GM12878 (cell line): ENCODE data around the gene MAPK8. TPM values are rescaled to one million over a fixed set of nuclear protein-coding genes. Genes with fewer than 3 reads are reported as not detected.

ENCODE experiments used
- ATAC-seq: fragments of 200-7000 bp; cut with Tn5 transposase; 3 replicates; pipeline ENCODE4 v1.9.1; 2020; ENCODE audit warnings: mild to moderate bottlenecking, moderate library complexity
- BruUV-seq: library from RNA; stranded (reverse); fragments of 400-500 nt; replicated peaks from 2 replicates; lab custom pipeline; 2021; lab: Mats Ljungman, UMichigan
- CTCF ChIA-PET: fragments of 300-600 bp; sonication (Branson Sonifier 250); formaldehyde crosslinking; extraction: SDS; loops from one replicate; lab custom pipeline; 2021; ENCODE audit warnings: inconsistent platforms; lab: Yijun Ruan, JAX
- POLR2A ChIA-PET: fragments of 350-600 bp; formaldehyde crosslinking; extraction: SDS; loops from one replicate; lab custom pipeline; 2021; ENCODE audit warnings: inconsistent platforms; lab: Charles Lee
- RAD21 ChIA-PET: fragments of 300-600 bp; sonication (Branson Sonifier 250); formaldehyde crosslinking; loops from one replicate; lab custom pipeline; 2023; ENCODE audit warnings: antibody characterized with exemption; ENCODE audit not compliant: unreplicated experiment; lab: Charles Lee
- SMC1A ChIA-PET: fragments of 300-600 bp; sonication (Branson Sonifier 250); formaldehyde crosslinking; loops from one replicate; lab custom pipeline; 2023; ENCODE audit not compliant: unreplicated experiment, uncharacterized antibody; lab: Charles Lee
- DNase-seq: peaks from one replicate; pipeline ENCODE4 v3.0.0-alpha.2; 2011; ENCODE audit warnings: low read depth, low spot score
- FAIRE-seq: peaks from 3 replicates; lab custom pipeline; 2011; peaks lifted over from hg19 to GRCh38; lab: Jason Lieb, UNC
- H2AFZ ChIP-seq: 2 replicates; pipeline ENCODE4 v1.6.0; 2011; ENCODE audit warnings: low read depth, low read length, control low read depth; ENCODE audit not compliant: control insufficient read depth
- H3K27ac ChIP-seq: 2 replicates; pipeline ENCODE4 v1.5.1; 2011; ENCODE audit warnings: control low read depth; ENCODE audit not compliant: control insufficient read depth, insufficient read depth
- H3K27me3 ChIP-seq, 2 experiments: replicated peaks in 1 of 2; 2 replicates each; pipeline versions ENCODE4 v1.6.0 to v1.6.1; 2011; ENCODE audit warnings: low read length in 1 of 2; ENCODE audit not compliant: control insufficient read depth in 2 of 2, insufficient read depth in 2 of 2
- H3K36me3 ChIP-seq, 2 experiments: 2 replicates each; pipeline ENCODE4 v1.5.1; 2011; ENCODE audit warnings: low read length in 1 of 2; ENCODE audit not compliant: control insufficient read depth in 2 of 2, insufficient read depth in 2 of 2
- H3K4me1 ChIP-seq: 2 replicates; pipeline ENCODE4 v1.6.1; 2011; ENCODE audit warnings: mild to moderate bottlenecking, low read length, moderate library complexity, mixed read lengths; ENCODE audit not compliant: control insufficient read depth, insufficient read depth
- H3K4me2 ChIP-seq: 2 replicates; pipeline ENCODE4 v1.6.0; 2011; ENCODE audit warnings: control low read depth; ENCODE audit not compliant: control insufficient read depth, insufficient read depth
- H3K4me3 ChIP-seq: fragments of 200-600 bp; sonication (generic); 2 replicates; pipeline ENCODE4 v1.5.1; 2016
- H3K79me2 ChIP-seq: 2 replicates; pipeline ENCODE4 v1.6.0; 2011; ENCODE audit warnings: low read length; ENCODE audit not compliant: control insufficient read depth, insufficient read depth
- H3K9ac ChIP-seq: 2 replicates; pipeline ENCODE4 v1.8.0; 2011; ENCODE audit warnings: low read length, control low read depth, mixed read lengths; ENCODE audit not compliant: control insufficient read depth, insufficient read depth
- H3K9me3 ChIP-seq: replicated peaks from 3 replicates; pipeline ENCODE4 v1.5.1; 2011; ENCODE audit warnings: mild to moderate bottlenecking, low read length; ENCODE audit not compliant: control insufficient read depth, insufficient read depth
- H4K20me1 ChIP-seq: 2 replicates; pipeline ENCODE4 v1.6.0; 2011; ENCODE audit not compliant: control insufficient read depth, insufficient read depth
- CHD4 ChIP-seq: fragments of 200-600 bp; sonication (generic); IDR thresholded peaks from 2 replicates; pipeline ENCODE4 v1.6.1; 2016; ENCODE audit warnings: mild to moderate bottlenecking
- ELK1 ChIP-seq: IDR thresholded peaks from 2 replicates; pipeline ENCODE4 v1.6.1; 2012; ENCODE audit warnings: low read depth, low read length, improper control_type of control experiment
- HDAC2 ChIP-seq: fragments of 200-600 bp; sonication (generic); IDR thresholded peaks from 2 replicates; pipeline ENCODE4 v1.6.1; 2017
- NFIC ChIP-seq: IDR thresholded peaks from 2 replicates; pipeline ENCODE4 v1.6.1; 2012; ENCODE audit warnings: low read depth, mild to moderate bottlenecking, inconsistent platforms, low read length, moderate library complexity
- RFX5 ChIP-seq: IDR thresholded peaks from 2 replicates; pipeline ENCODE4 v1.6.1; 2011; ENCODE audit warnings: low read depth, low read length, improper control_type of control experiment
- SIN3A ChIP-seq: IDR thresholded peaks from 2 replicates; pipeline ENCODE4 v1.6.1; 2012; ENCODE audit warnings: low read depth, low read length, improper control_type of control experiment
- ZBED1 ChIP-seq: IDR thresholded peaks from 2 replicates; pipeline ENCODE4 v1.6.1; 2016; ENCODE audit warnings: borderline replicate concordance
- WGBS: methylation state at CpG from one replicate; pipeline ENCODE4 v1.1.6; 2016; ENCODE audit warnings: low lambda C conversion rate; ENCODE audit not compliant: insufficient replicate concordance, insufficient coverage; ENCODE audit errors: missing lambda C conversion rate; 5-methylcytosine and 5-hydroxymethylcytosine counted together
- in situ Hi-C: fragments of 300-500 bp; cut with MboI; formaldehyde crosslinking; loops from 9 replicates; pipeline ENCODE4 v1.14.3; 2018; ENCODE audit warnings: mixed read lengths
- intact Hi-C: fragments of 100-400 bp; cut with micrococcal nuclease; formaldehyde crosslinking; loops from one replicate; pipeline ENCODE4 v1.14.2; 2022; ENCODE audit not compliant: unreplicated experiment
- polyA plus RNA-seq, 11 experiments: library from polyadenylated mRNA; depleted of rRNA in 4 of 11; unstranded in 6 of 11; stranded (reverse) in 5 of 11; fragments of >200 nt; fragmentation: Nextera tagmentation in 4 of 11; fragmentation: Illumina TruSeq in 1 of 11; extraction: Ambion mirVana in 4 of 11; extraction: Trizol in 1 of 11; gene quantifications; 1 replicate in 1 of 11; 2 replicates in 10 of 11; pipeline versions ENCODE4 v1.2.1 to v1.2.3, GENCODE V29; 2011 to 2016; ENCODE audit warnings: inconsistent platforms in 2 of 11, missing spikeins in 2 of 11, low read depth in 1 of 11
- total RNA-seq, 4 experiments: library from RNA; depleted of rRNA in 3 of 4; stranded (reverse); fragments of >200 nt in 3 of 4; fragmentation: Illumina TruSeq in 1 of 4; extraction: Trizol in 1 of 4; gene quantifications; 2 replicates each; pipeline versions ENCODE4 v1.2.1 to v1.2.3, GENCODE V29; 2013 to 2021
- TF ChIP-seq, protein P1 (sequence below): fragments of 450-650 bp; IDR thresholded peaks from 2 replicates; pipeline ENCODE4 v1.6.1; 2016; ENCODE audit warnings: mild to moderate bottlenecking
- TF ChIP-seq, protein P2 (sequence below): fragments of 450-650 bp; IDR thresholded peaks from 2 replicates; pipeline ENCODE4 v1.6.1; 2017; ENCODE audit warnings: mild to moderate bottlenecking, moderate library complexity

MAPK8 gene
- total and polyA plus RNA-seq, 10 of the 15 experiments (the other 5 are each of a cell fraction or from before 2014, with no cell fraction given), result 3.9 to 102 (median 40.0) TPM

DNA sequence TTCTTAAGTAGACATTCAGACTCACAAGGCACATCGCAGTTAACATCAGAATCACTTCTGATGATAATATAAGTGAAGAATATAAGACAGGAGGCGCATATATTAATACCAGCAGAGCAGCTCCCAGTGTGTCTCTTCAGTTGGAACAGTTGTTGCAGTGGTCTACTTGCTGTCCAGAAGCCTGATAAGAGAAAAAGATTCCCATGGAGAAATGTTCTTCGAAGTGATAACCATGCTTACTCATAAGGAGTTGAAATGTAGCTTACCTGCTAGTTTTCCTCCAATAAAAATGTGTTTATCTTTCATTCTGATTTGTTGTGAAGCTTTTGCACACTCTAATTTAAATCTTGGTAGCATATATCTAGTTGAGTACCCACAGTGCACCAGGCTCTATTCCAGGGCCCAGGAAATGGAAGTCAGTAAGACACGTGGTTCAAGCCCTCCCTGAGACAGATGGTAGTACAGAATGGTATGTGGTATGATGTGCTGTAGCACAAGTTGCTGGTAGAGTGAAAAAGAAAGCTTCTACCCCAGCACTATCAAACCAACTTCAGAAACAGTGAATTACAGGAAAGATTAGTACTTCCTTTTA lies 124.0 kb downstream of the MAPK8 start:
- in situ Hi-C loops, result no loop called here
- 84% methylated on average over 4 of the region's 4 CpGs for WGBS
- intact Hi-C loops, result no loop called here
- Histone ChIP-seq H3K79me2 (no peaks in the 10 kb centered on the region), H3K4me3 (no peak overlapping the region), H3K4me2 (no peak overlapping the region), H3K27ac (no peak overlapping the region), H3K27me3 (no peaks in the 10 kb centered on the region), H3K4me1 (no peaks in the 10 kb centered on the region), H3K9me3 (no peaks in the 10 kb centered on the region), H4K20me1 (no peaks in the 10 kb centered on the region), H2AFZ (no peak overlapping the region), H3K9ac (no peak overlapping the region), H3K36me3 (peaks cover 0 to 5% of the 10 kb centered on the region in 2 experiments; a peak in 3 of 4 replicates)
- no peak for DNase-seq
- TF ChIP-seq NFIC, result no peak
- POLR2A ChIA-PET, result no interaction called here
- RAD21 ChIA-PET, result no interaction called here
- CTCF ChIA-PET, result interaction anchor here (1.9 kb wide), 1 partner anchor 10 kb away, joined by 5 read pairs; no protein-coding TSS in a partner anchor
- FAIRE-seq, result no peak
- SMC1A ChIA-PET, result interaction anchor here (1.0 kb wide), 1 partner anchor 8 kb away, joined by 4 read pairs; no protein-coding TSS in a partner anchor
- no TSS peak for BruUV-seq
- ATAC-seq, result no peak

DNA sequence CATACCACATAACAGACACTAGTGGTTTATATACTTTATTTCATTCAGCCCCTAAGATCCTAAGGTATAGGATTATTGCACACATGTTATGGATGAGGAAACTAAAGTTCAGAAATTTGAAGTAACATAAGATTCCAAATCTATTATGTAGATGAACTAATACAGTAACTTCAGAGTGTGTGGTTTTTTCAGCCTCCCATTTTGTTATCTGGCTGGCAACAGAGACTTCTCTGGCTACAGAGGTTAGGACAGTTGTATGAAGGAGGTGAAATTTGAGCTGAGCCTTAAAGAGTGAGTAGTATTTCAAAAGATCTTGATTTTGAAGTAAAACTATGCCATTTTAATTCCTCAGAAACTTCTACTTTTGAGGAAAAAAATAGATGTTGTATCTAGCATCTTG lies 125.4 kb downstream of the MAPK8 start:
- Histone ChIP-seq H3K4me1 (no peaks in the 10 kb centered on the region), H3K4me3 (no peak overlapping the region), H3K9me3 (no peaks in the 10 kb centered on the region), H3K9ac (no peak overlapping the region), H4K20me1 (no peaks in the 10 kb centered on the region), H3K27me3 (no peaks in the 10 kb centered on the region), H3K79me2 (no peaks in the 10 kb centered on the region), H3K36me3 (peaks cover 0 to 5% of the 10 kb centered on the region in 2 experiments; a peak in 3 of 4 replicates), H3K4me2 (no peak overlapping the region), H2AFZ (no peak overlapping the region), H3K27ac (no peak overlapping the region)
- ChIA-PET CTCF (interaction anchor here (1.0 to 1.9 kb wide), 4 partner anchors 11 to 225 kb away, joined by 3 to 6 read pairs (median 4); no protein-coding TSS in a partner anchor), SMC1A (interaction anchor here (1.5 kb wide), 1 partner anchor 8 kb away, joined by 5 read pairs; no protein-coding TSS in a partner anchor), POLR2A (no interaction called here), RAD21 (no interaction called here)
- intact Hi-C loops, result no loop called here
- ATAC-seq, result no peak
- no peak for FAIRE-seq
- DNase-seq, result no peak
- in situ Hi-C loops, result no loop called here
- no TSS peak for BruUV-seq
- TF ChIP-seq CHD4 (no peak), ELK1 (no peak), RFX5 (no peak), ZBED1 (no peak), SIN3A (no peak), HDAC2 (no peak)
- TF ChIP-seq, protein P1, sequence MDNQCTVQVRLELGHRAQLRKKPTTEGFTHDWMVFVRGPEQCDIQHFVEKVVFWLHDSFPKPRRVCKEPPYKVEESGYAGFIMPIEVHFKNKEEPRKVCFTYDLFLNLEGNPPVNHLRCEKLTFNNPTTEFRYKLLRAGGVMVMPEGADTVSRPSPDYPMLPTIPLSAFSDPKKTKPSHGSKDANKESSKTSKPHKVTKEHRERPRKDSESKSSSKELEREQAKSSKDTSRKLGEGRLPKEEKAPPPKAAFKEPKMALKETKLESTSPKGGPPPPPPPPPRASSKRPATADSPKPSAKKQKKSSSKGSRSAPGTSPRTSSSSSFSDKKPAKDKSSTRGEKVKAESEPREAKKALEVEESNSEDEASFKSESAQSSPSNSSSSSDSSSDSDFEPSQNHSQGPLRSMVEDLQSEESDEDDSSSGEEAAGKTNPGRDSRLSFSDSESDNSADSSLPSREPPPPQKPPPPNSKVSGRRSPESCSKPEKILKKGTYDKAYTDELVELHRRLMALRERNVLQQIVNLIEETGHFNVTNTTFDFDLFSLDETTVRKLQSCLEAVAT, result no peak
- TF ChIP-seq, protein P2, sequence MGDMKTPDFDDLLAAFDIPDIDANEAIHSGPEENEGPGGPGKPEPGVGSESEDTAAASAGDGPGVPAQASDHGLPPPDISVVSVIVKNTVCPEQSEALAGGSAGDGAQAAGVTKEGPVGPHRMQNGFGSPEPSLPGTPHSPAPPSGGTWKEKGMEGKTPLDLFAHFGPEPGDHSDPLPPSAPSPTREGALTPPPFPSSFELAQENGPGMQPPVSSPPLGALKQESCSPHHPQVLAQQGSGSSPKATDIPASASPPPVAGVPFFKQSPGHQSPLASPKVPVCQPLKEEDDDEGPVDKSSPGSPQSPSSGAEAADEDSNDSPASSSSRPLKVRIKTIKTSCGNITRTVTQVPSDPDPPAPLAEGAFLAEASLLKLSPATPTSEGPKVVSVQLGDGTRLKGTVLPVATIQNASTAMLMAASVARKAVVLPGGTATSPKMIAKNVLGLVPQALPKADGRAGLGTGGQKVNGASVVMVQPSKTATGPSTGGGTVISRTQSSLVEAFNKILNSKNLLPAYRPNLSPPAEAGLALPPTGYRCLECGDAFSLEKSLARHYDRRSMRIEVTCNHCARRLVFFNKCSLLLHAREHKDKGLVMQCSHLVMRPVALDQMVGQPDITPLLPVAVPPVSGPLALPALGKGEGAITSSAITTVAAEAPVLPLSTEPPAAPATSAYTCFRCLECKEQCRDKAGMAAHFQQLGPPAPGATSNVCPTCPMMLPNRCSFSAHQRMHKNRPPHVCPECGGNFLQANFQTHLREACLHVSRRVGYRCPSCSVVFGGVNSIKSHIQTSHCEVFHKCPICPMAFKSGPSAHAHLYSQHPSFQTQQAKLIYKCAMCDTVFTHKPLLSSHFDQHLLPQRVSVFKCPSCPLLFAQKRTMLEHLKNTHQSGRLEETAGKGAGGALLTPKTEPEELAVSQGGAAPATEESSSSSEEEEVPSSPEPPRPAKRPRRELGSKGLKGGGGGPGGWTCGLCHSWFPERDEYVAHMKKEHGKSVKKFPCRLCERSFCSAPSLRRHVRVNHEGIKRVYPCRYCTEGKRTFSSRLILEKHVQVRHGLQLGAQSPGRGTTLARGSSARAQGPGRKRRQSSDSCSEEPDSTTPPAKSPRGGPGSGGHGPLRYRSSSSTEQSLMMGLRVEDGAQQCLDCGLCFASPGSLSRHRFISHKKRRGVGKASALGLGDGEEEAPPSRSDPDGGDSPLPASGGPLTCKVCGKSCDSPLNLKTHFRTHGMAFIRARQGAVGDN, result no peak
